Activated CD8-positive, alpha-beta memory T cell treated with anti-CD3 and anti-CD28 coated beads, Interleukin-2, amount 50 U/mL, for 1 hour (primary cell): ENCODE data around the gene UNCX.

Experiments
- DNase-seq: peaks from one replicate; pipeline ENCODE4 v3.0.0-alpha.2; 2020; ENCODE audit errors: extremely low read depth

The UNCX gene

GRCh38 chr7:1232103-1232466 is 587 bp upstream of the UNCX start:
- no peak for DNase-seq

- DNase-seq = no peak
These were observed 819 bp downstream of the UNCX start for GRCh38 chr7:1233333-1234048.

DNA sequence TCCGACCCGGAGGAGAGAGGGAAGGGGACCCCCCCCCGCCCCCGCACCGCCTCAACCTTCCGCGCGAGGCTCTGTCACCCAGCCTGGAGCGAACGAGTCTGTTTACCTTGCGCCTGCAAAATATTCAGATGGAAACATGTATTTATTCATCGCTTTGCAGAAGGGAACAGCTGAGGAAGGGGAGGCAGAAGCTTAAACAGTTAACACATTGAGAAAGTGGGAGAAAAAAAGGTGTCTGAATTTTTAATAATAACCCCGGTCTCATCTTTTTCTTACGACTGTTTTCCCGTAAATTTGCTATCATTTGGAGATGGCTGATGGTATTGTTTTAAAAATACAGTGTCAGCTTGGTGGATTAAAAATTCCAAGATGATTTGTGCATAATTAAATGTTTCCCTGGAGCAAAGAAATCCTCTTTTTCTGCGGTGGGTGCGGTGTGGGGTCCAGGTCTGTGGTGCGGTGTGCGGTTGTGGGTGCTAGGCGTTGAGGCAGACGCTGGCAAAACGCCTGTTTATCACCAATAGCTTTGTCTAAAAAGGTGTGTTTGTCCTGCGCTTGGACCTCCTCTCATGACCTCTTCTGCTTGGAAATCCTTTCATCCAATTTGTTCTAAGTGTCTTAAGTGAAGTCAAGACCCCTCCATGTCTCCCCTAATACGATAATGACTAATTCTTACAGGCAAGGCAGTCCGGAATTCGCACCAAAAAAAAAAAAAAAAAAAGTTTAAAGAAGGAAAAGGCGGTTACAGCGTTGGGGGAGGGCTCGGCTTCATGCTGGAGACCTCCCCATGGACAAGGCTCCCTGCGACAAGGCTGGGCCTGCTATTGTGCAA is 1.6 kb downstream of the UNCX start:
- DNase-seq = no peak

- no peak for DNase-seq
These were observed 2.3 kb downstream of the UNCX start for GRCh38 chr7:1234881-1235500.

- no peak for DNase-seq
These were observed 2.9 kb downstream of the UNCX start for GRCh38 chr7:1235501-1236131.

DNA sequence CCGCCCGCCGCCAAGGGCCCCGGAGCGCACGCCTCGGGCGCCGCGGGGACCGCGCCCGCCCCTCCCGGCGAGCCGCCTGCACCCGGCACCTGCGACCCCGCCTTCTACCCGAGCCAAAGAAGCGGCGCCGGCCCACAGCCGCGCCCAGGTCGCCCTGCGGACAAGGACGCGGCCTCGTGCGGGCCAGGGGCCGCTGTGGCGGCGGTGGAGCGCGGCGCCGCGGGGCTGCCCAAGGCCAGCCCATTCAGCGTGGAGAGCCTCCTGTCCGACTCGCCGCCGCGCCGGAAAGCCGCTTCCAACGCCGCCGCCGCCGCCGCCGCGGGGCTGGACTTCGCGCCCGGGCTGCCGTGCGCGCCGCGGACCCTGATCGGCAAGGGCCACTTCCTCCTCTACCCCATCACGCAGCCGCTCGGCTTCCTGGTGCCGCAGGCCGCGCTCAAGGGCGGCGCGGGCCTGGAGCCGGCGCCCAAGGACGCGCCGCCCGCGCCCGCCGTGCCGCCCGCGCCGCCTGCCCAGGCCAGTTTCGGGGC is 3.5 kb downstream of the UNCX start:
- no peak for DNase-seq

DNA sequence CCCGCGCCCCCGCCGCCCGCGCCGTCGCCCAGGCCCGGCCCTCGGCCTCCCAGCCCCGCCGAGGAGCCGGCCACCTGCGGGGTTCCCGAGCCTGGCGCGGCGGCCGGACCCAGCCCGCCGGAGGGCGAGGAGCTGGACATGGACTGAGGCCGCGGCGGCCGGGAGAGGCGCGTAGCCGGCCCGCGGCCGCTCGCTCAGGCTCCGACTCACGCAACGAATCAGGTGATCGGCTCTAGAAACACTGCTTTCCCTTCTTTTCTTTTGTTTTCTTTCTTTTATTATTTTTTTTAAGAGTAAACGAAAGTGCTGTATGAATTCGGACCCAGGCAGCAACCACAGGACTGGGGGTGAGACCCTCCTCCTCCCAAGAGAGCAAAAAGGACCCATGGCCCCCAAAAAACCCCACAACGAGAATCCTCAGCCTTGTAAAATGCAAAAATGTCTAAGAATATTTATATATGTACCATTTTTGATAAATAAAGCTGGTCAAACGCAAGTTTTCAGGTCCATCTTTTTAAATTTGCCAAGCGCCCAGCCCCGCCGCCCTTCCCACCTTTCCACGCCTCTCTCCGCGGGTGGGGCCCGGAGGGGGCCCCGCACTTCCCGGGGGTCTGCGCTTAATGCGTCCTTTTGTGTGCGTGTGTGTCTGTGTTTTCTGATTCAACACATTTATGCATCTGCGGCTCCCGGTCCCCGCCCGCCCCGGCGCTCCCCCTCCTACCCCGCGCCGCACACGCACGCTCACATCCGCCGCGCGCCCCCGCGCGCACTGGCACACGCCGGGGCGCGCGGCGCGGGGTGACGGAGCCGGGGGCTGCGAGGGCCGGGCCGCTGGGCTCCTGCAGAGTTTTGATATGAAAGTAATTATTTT is 4.4 kb downstream of the UNCX start:
- DNase-seq = no peak

- no peak for DNase-seq
These were observed 5.1 kb downstream of the UNCX start for GRCh38 chr7:1237704-1238255.

GRCh38 chr7:1238450-1238882 is 5.8 kb downstream of the UNCX start:
- DNase-seq = no peak

GRCh38 chr7:1238931-1239802 is 6.5 kb downstream of the UNCX start:
- DNase-seq = no peak

GRCh38 chr7:1239803-1240516 is 7.3 kb downstream of the UNCX start:
- no peak for DNase-seq

GRCh38 chr7:1240517-1241257 is 8.0 kb downstream of the UNCX start:
- no peak for DNase-seq

GRCh38 chr7:1241258-1241602 is 8.6 kb downstream of the UNCX start:
- no peak for DNase-seq

DNA sequence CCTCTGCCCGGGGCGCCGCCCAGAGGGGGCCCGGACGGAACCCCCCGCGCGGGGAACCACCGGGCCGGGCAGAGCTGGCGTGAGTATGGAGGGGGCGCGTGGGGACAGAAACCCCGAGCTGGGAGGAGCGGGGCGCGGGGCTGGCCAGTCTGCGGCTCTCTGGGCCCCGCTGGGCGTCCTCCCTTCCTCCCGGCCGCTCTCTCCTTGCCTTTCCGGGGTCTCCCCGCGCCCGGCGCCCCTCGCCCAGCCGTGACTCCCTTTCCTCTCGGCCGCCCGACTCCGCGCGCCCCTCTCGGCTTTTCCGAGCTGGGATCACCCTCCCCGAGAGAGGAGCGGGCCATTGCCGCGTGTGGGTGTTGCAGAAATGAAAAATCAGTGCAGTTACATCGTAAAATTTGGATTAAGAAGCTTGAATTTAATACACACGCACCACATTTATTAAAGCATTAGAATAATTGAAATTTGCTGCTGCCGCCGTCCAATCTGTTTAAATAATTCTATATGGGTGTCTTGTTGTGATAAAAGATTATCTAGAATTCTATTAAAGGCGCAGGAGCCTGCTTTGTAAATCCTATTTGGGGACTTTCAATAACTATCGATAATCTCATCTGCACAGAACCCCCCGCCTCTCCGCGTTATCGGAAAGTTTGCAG is 9.1 kb downstream of the UNCX start:
- no peak for DNase-seq

GRCh38 chr7:1242256-1242605 is 9.6 kb downstream of the UNCX start:
- no peak for DNase-seq

DNA sequence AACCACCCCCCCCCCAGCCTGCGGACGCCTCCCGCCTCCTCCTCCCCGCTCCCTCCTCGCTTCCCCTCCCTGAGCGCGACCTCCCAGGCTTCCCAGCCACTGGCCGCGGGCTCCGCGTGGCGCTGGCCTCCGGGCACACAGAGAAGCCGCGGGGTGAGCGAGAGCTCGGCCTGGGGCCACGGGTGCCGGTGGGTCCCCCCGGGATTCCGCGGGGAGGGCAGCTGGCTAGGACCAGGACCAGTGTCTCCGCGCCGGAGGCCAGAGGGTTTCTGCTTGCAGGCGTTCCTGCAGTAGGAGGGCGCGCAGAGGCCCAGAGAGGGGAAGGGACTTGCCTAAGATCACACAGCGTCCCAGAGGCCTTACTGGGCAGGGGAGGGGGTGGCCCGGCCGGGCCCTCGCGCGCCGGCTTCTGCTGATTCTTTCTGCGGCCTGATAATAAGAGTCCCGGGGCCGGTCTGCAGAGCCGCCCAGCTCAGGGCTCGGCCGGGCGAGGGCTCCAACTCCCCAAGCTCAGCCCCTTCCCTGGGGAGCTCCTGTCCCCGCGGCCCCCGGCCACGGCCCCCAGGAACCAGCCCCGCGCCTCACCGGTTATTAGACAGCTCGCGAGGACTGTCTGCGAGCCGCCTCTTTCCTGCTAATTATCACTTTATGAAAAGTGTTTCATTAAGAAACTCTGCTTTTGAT is 10.1 kb downstream of the UNCX start:
- no peak for DNase-seq

- no peak for DNase-seq
These were observed 10.8 kb downstream of the UNCX start for GRCh38 chr7:1243290-1243963.
